Stimulated activated CD4-positive, alpha-beta T cell treated with anti-CD3 and anti-CD28 coated beads, Interleukin-1b, Interleukin-23, amount 100 ng/mL, for 48 hours (primary cell): ENCODE data around the gene DSTYK.

ENCODE experiments used
- DNase-seq: peaks from one replicate; pipeline ENCODE4 v3.0.0-alpha.2; 2020

Gene DSTYK

DNA sequence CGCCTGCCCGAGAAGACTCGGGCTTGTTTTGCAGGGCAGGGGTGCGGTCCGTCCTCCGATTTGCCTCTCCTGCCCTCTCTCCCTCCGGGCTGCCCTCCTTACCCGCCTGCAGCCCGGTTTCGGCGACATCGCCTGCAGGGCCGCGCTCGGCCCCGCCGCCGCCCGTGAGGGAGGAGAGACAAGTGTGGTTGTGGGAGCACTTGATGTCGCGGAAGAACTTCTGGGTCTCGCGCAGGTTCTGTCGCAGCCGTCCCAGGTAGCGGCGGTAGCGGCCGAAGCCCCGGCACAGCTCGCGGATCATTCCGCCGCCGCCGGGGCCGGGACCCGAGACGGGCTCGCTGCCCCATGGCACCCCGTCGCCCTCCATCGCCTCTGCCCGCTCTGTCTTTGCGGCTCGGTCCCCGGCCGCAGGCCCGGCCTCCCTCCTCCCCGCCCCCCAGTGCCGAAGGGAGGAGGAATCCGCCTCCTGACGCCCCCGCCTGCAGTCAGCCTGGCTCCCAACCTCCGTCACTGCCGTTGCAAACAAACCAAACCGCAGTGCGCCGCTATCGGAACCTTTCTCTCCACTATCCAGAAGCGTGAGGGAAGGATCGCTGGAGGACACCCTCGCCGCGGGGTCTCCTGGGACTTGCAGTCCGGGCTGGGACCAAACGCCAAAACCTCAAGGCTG is at the start of gene DSTYK:
Gene DSTYK, minus strand, starts transcription at position 534 of the 670 bp plus-strand sequence. Its CDS starts 167 bp downstream, at position 367.
- peak; percentile 94 for DNase-seq

GRCh38 chr1:205259998-205260397 is 48.5 kb upstream of the DSTYK start:
- DNase-seq, result no peak

DNA sequence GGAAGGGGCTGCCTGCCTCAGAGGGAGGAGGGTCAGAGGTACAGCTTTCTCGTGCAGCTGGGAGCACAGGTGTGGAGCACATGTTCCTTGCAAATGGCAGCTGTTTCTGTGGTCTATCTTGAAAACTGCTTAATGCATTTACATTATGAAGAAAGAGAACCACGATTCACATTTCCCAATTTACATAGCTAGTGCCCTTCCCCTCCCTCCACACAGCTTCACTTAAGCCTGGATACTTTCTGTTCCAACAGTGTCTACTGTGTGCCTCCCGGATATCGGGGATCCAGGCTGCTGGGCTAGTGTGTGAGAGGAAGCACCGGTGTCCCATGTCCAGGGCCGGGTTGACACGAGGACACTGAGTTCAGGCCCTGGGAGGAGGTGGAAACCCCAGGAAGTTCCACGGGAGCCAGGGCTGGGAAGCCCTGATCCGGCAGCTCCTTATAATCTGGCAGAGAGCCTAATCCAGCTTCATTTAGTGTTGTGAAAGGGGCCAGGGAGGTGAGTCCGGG is 47.9 kb upstream of the DSTYK start:
- DNase-seq, result no peak

GRCh38 chr1:205258719-205259118 is 47.2 kb upstream of the DSTYK start:
- DNase-seq, result no peak

GRCh38 chr1:205258261-205258691 is 46.8 kb upstream of the DSTYK start:
- no peak for DNase-seq

GRCh38 chr1:205257735-205258134 is 46.2 kb upstream of the DSTYK start:
- DNase-seq, result no peak

GRCh38 chr1:205256951-205257625 is 45.6 kb upstream of the DSTYK start:
- DNase-seq, result no peak

GRCh38 chr1:205255941-205256780 is 44.7 kb upstream of the DSTYK start:
- DNase-seq, result peak; percentile 85

DNA sequence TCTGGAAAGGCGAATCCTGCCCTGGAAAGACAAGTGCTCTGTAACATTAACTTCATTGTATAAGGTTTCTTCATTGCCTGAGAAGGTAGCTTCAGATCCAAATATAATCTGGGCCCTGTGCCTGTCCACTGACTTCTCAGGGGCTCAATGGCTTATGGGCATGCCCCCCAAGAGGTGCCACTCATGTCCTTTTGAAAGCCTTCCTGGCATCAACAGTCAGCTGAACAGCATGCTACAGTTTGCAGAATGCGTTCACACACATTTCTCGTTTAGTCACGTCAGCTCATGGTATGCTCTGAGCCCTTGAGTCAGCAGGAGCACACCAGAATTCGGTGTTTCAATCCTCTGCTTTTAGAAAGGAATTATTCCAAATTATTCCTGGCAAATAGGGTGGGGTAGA is 40.1 kb upstream of the DSTYK start:
- DNase-seq, result no peak

DNA sequence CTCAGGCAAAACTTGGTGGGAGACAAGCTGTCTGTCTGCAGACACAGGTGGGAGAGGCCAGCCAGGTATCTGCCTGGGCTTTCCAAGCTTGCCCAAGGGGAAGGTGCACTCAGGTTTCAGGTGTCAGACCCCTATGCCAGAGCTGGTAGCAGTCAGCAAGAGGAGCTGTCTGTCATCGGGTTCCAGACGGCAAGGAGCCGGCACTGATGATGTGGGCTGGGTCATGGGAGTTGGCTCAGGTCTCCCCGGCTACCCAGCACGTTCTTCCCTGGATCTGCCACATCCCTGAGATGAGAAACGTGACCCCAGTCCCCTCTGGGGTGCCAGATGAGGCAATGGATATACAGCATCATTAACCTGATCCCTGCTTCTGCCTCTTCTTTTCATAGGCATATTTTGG is 39.2 kb upstream of the DSTYK start:
- no peak for DNase-seq

- no peak for DNase-seq
Measured at GRCh38 chr1:205249651-205250050, 38.1 kb upstream of the DSTYK start.

GRCh38 chr1:205248793-205249601 is 37.5 kb upstream of the DSTYK start:
- DNase-seq, result no peak

DNA sequence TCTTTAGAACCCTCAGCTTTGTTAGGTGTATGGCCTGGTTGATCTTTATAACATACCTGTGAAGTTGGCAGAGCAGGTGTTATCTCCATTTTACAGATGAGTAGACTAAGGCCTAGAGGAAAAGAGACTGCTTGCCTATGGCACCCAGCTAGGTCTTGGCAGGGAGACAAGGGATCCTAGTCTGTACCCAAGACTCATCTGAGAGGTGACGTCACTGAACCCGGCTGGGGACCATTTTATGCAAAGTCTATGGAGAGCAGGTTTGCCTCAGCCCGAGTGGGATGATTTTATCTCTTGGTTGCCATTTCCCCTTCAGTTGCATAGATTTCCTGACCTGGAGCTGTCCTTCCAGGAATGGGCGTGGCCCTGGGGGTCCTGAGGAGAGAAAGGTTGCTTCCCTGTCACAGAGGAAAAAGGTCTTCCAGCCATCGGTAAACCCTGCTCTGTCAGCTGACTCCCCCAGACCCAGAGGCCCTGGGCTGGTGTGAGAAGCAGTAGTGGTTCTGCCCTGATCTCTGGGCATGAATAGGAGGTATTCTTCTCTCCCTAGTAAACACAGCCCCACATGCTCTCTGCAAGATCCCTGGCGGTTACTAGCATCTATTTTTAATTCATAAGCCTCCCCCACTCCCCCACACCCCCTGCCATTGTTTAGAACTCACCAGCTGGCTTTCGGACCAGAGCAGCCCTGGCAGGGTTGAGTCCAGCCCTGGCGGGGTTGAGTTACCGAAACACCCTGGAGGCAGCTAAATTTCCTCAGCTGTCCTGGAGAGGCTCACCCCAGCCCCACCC is 35.8 kb upstream of the DSTYK start:
- no peak for DNase-seq

GRCh38 chr1:205246351-205247119 is 35.0 kb upstream of the DSTYK start:
- no peak for DNase-seq

DNA sequence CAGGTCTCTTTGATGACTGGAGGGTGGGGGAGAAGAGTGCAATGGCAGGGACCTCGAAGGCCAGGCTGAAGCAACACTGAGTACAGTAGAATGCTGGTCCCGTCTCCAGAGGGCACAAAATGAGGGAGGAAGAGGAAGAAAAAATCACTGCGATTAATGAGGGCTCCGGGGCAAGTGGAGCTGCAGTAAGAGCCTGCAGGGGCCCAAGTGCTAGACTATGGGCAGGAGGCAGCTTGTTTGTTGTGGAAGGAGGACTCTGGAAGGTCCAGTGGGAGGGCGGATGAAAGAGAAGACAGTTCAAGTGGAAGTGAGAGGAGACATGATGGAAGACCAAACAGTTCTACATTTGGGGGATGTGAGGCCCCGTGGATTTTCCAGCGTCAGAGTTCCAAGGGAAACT is 33.6 kb upstream of the DSTYK start:
- DNase-seq, result no peak

GRCh38 chr1:205244384-205244783 is 32.9 kb upstream of the DSTYK start:
- no peak for DNase-seq

DNA sequence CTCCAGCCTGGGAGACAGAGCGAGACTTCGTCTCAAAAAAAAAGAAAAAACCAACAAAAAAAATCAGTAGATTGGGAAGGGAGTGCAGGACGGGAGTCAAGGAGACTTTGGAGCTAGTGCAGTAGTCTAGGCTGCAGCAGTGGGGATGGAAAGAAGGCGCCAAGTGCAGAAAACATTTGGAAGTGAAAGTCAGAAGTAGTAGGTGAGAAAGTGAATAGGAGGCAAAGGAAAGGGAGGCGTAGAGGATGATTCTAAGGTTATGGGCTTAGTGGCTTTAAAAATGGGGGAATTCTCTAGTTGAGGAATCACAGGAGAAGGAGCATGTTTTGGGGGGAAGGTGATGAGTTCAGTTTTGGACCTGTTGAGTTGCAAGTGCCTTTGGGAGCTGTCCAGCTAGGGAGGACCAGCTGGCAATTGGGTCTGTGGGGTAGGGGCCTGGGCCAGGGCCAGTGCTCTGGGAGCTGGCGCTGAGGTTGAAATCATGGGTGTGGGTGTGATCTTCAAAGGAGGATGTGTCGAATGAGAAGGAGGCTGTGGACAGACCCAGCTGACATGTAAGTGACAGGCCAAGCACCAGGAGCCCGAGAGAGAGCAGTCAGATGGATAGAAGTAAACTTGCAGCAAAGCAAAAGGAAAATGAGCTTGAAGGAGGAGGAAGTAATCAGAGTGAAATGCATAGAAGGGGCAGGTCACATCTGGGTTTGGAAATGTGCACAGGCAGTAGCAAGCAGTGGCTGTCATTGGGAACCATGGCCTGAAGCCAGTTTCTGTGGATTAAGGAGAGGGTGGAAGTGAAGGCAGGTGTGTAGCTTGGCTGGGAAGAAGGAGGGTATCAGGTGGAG is 32.1 kb upstream of the DSTYK start:
- DNase-seq, result no peak

GRCh38 chr1:205241366-205242030 is 30.0 kb upstream of the DSTYK start:
- DNase-seq, result no peak

GRCh38 chr1:205240569-205240968 is 29.1 kb upstream of the DSTYK start:
- no peak for DNase-seq
